Measurements from ENCODE around the gene SLC19A1. TPM values are rescaled to one million over a fixed set of nuclear protein-coding genes. Genes with fewer than 3 reads are reported as not detected.

The SLC19A1 gene
- total RNA-seq, 1 experiment from 2014 or later = 21.4 TPM

DNA sequence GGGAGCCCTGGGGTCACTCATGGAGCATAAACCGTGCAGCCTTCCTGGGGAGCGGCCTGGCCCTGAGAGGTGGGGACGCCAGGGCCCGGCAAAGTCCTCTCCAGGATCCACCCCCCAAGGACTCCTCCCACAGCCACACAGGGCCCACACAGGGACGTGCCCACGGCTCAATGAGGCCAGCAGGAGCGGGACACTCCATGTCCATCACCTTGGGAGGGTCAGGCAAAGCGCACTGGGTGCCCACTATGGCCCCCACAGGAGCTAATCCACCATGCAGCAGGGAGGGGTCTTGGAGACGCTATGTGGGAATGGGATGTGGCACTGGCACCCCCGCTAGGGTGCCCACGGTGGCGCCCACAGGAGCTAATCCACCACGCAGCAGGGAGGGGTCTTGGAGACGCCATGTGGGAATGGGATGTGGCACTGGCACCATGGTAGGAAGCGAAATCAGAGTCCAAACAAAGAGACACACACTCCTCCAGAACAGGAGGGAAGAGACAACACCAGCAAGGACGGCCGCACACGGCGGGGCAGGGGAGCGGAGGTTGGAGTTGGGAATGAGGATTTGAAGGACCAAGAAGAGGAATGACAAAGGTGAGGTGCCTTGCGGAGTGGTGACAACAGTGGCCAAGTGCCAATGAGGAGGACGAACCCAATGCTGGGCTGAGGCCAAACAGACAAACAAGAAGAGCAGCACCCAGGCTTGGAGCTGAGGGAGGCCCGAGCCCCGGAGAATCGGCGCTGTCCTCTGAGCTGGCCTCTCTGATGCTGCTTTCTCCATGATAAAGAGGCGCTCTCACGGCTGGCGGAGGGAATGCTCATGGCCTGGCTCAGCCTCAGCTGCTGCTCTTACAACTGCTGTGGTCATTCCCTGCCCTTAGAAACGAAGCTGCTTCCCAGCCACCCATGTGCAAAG lies 18.1 kb upstream of the SLC19A1 start:
- no peak overlapping the region for H3K27ac Mint-ChIP-seq (ENCODE audit: unreplicated experiment)
- CTCF ChIA-PET = interaction anchor here (1.1 kb wide), 1 partner anchor 13 kb away, joined by 3 read pairs; no protein-coding TSS in a partner anchor
- intact Hi-C loops (cut with micrococcal nuclease; ENCODE audit: unreplicated experiment) = no loop called here

DNA sequence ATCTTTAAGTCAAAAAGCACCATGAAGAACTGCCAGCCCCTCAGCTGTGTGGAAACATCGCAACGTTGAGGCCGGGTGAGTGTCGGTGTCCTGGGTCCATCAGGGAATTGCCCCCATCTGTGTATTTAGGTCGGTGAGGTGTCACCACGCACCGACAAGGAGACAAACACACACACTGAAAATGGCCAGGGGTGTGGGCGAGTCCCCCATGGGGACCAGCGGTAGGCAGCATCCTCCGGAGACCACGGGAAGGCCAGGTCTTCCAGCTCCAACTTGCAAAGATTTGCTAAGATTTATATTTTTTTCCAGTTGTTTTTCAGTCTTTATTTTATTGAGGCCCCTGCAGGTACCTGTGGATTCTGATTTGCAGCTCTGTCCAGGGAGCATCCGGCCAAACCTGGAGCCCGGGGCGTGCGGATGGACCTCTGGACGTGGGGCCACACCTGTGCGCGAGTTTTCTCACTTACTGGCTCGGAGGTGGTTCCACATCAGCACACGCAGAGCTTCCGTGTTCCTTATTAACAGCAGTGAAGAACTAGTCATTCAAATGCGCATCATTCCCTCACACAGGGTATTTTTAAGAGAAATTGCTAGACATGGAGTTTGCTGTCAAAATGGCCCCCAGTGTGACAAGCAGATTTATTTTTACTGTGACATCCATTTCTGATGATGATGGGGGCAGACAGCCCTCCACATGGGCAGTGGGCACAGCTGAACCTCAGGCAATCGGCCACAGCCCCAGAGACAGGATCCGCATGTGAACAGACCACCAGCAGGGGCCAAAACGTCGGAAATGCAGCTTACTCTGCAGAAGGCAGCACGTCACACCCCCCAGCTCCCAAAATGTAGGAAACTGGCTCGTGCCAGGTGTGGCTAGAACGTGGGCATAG lies 17.2 kb upstream of the SLC19A1 start:
- Mint-ChIP-seq H3K4me3 (ENCODE audit: low read depth, unreplicated experiment) (no peak overlapping the region), H3K4me1 (ENCODE audit: low read depth, unreplicated experiment) (no peaks in the 10 kb centered on the region), H3K9me3 (ENCODE audit: low read depth, unreplicated experiment) (no peaks in the 10 kb centered on the region), H3K27ac (ENCODE audit: unreplicated experiment) (no peak overlapping the region), H3K36me3 (ENCODE audit: insufficient read depth, unreplicated experiment) (peaks cover 5% of the 10 kb centered on the region), H3K27me3 (ENCODE audit: unreplicated experiment) (peaks cover 70% of the 10 kb centered on the region)
- TF ChIP-seq, protein P1, sequence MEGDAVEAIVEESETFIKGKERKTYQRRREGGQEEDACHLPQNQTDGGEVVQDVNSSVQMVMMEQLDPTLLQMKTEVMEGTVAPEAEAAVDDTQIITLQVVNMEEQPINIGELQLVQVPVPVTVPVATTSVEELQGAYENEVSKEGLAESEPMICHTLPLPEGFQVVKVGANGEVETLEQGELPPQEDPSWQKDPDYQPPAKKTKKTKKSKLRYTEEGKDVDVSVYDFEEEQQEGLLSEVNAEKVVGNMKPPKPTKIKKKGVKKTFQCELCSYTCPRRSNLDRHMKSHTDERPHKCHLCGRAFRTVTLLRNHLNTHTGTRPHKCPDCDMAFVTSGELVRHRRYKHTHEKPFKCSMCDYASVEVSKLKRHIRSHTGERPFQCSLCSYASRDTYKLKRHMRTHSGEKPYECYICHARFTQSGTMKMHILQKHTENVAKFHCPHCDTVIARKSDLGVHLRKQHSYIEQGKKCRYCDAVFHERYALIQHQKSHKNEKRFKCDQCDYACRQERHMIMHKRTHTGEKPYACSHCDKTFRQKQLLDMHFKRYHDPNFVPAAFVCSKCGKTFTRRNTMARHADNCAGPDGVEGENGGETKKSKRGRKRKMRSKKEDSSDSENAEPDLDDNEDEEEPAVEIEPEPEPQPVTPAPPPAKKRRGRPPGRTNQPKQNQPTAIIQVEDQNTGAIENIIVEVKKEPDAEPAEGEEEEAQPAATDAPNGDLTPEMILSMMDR (IDR thresholded peaks at IDR 0.05; ENCODE audit: unreplicated experiment) = no peak
- CTCF ChIA-PET = interaction anchor here (1.1 kb wide), 1 partner anchor 14 kb away, joined by 3 read pairs; no protein-coding TSS in a partner anchor
- BruUV-seq (replicated peaks) = no TSS peak
- intact Hi-C loops (cut with micrococcal nuclease; ENCODE audit: unreplicated experiment) = no loop called here
- no peak for DNase-seq

More for the DNA sequence above, 18.1 kb upstream of the SLC19A1 start:
- peaks cover 76% of the 10 kb centered on the region for H3K27me3 Mint-ChIP-seq (ENCODE audit: unreplicated experiment)
- H3K9me3 Mint-ChIP-seq (ENCODE audit: low read depth, unreplicated experiment) = no peaks in the 10 kb centered on the region
- BruUV-seq (replicated peaks) = no TSS peak
- no peak for DNase-seq
- no peak overlapping the region for H3K4me3 Mint-ChIP-seq (ENCODE audit: low read depth, unreplicated experiment)
- H3K4me1 Mint-ChIP-seq (ENCODE audit: low read depth, unreplicated experiment) = no peaks in the 10 kb centered on the region
- no peaks in the 10 kb centered on the region for H3K36me3 Mint-ChIP-seq (ENCODE audit: insufficient read depth, unreplicated experiment)
- TF ChIP-seq, protein P1 (IDR thresholded peaks at IDR 0.05; ENCODE audit: unreplicated experiment) = no peak

DNA sequence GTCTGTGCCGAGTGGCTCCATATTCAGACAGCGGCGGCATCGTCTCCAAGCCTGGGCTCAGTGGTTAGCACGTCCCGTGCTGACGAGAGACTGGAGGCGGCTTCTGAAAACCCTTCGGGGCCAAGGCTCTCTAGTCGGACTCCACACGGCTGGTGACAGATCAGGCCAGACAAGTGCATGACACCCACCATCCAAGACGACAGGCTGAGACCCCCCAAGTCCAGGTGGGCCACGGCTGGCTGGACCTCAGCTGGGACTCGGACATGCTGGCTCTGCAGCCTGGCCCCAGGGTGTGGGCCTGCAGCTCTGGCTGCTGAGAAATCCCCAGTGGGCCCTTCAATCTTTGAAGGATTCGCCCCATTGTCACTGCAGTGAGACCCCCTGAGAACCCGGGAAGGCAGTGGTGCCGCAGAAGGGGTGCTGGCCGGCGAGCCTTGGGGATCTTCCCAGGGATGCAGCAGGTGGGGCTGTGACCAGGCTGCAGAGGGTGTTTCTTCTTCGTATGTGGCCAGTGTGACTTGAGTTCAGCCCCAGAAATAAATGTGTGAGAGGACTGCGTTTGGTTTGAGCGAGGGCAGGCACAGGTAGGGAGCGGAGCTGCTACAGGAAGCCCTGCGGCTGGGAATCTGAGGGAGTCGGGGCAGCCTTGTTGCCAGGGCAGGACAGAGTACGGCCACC lies 15.9 kb upstream of the SLC19A1 start:
- CTCF ChIA-PET = no interaction called here
- Mint-ChIP-seq H3K4me3 (ENCODE audit: low read depth, unreplicated experiment) (no peak overlapping the region), H3K36me3 (ENCODE audit: insufficient read depth, unreplicated experiment) (peaks cover 5% of the 10 kb centered on the region), H3K27ac (ENCODE audit: unreplicated experiment) (no peak overlapping the region), H3K27me3 (ENCODE audit: unreplicated experiment) (peaks cover 57% of the 10 kb centered on the region), H3K9me3 (ENCODE audit: low read depth, unreplicated experiment) (no peaks in the 10 kb centered on the region), H3K4me1 (ENCODE audit: low read depth, unreplicated experiment) (no peaks in the 10 kb centered on the region)
- no TSS peak for BruUV-seq (replicated peaks)
- intact Hi-C loops (cut with micrococcal nuclease; ENCODE audit: unreplicated experiment) = no loop called here
- TF ChIP-seq, protein P1 (IDR thresholded peaks at IDR 0.05; ENCODE audit: unreplicated experiment) = no peak
- no peak for DNase-seq

DNA sequence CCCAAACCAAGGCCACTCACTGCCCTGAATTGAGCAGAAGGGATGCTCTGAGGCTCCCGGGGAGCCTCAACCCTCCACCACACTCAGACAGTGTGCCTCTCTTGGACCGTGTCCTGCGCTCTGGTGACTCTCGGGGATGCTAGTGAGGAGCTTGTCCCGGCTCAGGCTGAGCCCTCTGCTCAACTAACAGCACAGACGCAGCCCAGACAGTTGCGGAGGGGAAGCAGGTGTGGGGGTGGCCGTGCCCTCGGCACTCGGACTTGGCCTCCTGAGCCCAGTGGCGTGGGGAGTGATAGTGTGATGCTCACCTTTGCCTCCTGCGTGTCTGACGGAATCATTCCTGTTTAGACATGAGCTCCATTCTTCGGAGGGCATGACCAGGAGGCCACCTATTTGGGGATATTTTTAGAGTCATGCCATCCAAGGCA lies 15.4 kb upstream of the SLC19A1 start:
- H3K36me3 Mint-ChIP-seq (ENCODE audit: insufficient read depth, unreplicated experiment) = peaks cover 5% of the 10 kb centered on the region
- no peaks in the 10 kb centered on the region for H3K9me3 Mint-ChIP-seq (ENCODE audit: low read depth, unreplicated experiment)
- no peak overlapping the region for H3K27ac Mint-ChIP-seq (ENCODE audit: unreplicated experiment)
- intact Hi-C loops (cut with micrococcal nuclease; ENCODE audit: unreplicated experiment) = no loop called here
- TF ChIP-seq, protein P1 (IDR thresholded peaks at IDR 0.05; ENCODE audit: unreplicated experiment) = no peak
- H3K4me1 Mint-ChIP-seq (ENCODE audit: low read depth, unreplicated experiment) = no peaks in the 10 kb centered on the region
- BruUV-seq (replicated peaks) = no TSS peak
- H3K4me3 Mint-ChIP-seq (ENCODE audit: low read depth, unreplicated experiment) = no peak overlapping the region
- CTCF ChIA-PET = no interaction called here
- H3K27me3 Mint-ChIP-seq (ENCODE audit: unreplicated experiment) = peaks cover 52% of the 10 kb centered on the region
- DNase-seq = no peak

Data from Calu3 (cell line).